Measurements from ENCODE around the gene HBS1L. TPM values are rescaled to one million over a fixed set of nuclear protein-coding genes. Genes with fewer than 3 reads are reported as not detected.
A peak's percentile ranks its signal among the peaks of the same experiment; 100 is the strongest.

Gene HBS1L
- polyA plus RNA-seq, 3 donors = 16.0 to 48.9 (median 36.3) TPM

- H3K4me1 ChIP-seq (ENCODE audit: control insufficient read depth in 1 of 2, insufficient read depth in 2 of 2, low read length in 2 of 2) = peaks cover 0 to under 1% of the 10 kb centered on the region in 2 donors
- no peak overlapping the region for H3K9ac ChIP-seq (ENCODE audit: insufficient read depth, low read length, poor library complexity, severe bottlenecking)
- Mint-ChIP-seq H3K27ac (peak overlapping the region in 2 of 7 donors; percentile 27 to 32), H3K36me3 (peaks cover 52 to 69% of the 10 kb centered on the region in 2 donors), H3K9me3 (no peaks in the 10 kb centered on the region), H3K4me3 (no peak overlapping the region), H3K4me1 (peaks cover 2% of the 10 kb centered on the region), H3K27me3 (ENCODE audit: low read depth in 3 of 3) (no peaks in the 10 kb centered on the region)
- no peak overlapping the region for H3K4me2 ChIP-seq (replicated peaks; ENCODE audit: extremely low read depth, low read length, poor library complexity, severe bottlenecking)
- no peaks in the 10 kb centered on the region for H3K27me3 ChIP-seq (ENCODE audit: control insufficient read depth in 2 of 2, insufficient read depth in 2 of 2, low read length in 2 of 2)
- WGBS (ENCODE audit: insufficient coverage) = no CpG with 5 or more reads among the region's 2 CpGs
- no peak overlapping the region for H3K4me3 ChIP-seq (replicated peaks in 1 of 3; ENCODE audit: low read depth in 2 of 3, low read length in 3 of 3)
- no peak overlapping the region for H3K27ac ChIP-seq (ENCODE audit: low read depth in 1 of 2, low read length in 2 of 2)
- H4K20me1 ChIP-seq (ENCODE audit: insufficient read depth, low read length) = peaks cover 18% of the 10 kb centered on the region
- H3K79me2 ChIP-seq (ENCODE audit: insufficient read depth, low read length) = peaks cover 34% of the 10 kb centered on the region
- no peak for TF ChIP-seq CTCF (IDR thresholded peaks at IDR 0.05)
- no peaks in the 10 kb centered on the region for H3K9me3 ChIP-seq (replicated peaks in 1 of 2; ENCODE audit: control insufficient read depth in 1 of 2, insufficient read depth in 1 of 2, low read length in 2 of 2)
- no peak for DNase-seq
- peaks cover 48 to 80% of the 10 kb centered on the region in 2 donors for H3K36me3 ChIP-seq (replicated peaks in 1 of 2; ENCODE audit: control insufficient read depth in 1 of 2, insufficient read depth in 2 of 2, low read length in 2 of 2)
- intact Hi-C loops (cut with micrococcal nuclease) = no loop called here
- H2AFZ ChIP-seq (ENCODE audit: insufficient read depth, low read depth, low read length, poor library complexity, severe bottlenecking) = no peak overlapping the region
These were observed 16.3 kb downstream of the HBS1L start for GRCh38 chr6:135038335-135038734.

GRCh38 chr6:135037541-135037940 is 17.1 kb downstream of the HBS1L start:
- H3K27ac Mint-ChIP-seq = no peak overlapping the region

More at GRCh38 chr6:135037541-135037940, 17.1 kb downstream of the HBS1L start:
- H3K36me3 ChIP-seq (replicated peaks in 1 of 2; ENCODE audit: control insufficient read depth in 1 of 2, insufficient read depth in 2 of 2, low read length in 2 of 2) = peaks cover 52 to 86% of the 10 kb centered on the region in 2 donors
- no peak overlapping the region for H3K4me2 ChIP-seq (replicated peaks; ENCODE audit: extremely low read depth, low read length, poor library complexity, severe bottlenecking)
- Mint-ChIP-seq H3K9me3 (no peaks in the 10 kb centered on the region), H3K27me3 (ENCODE audit: low read depth in 3 of 3) (no peaks in the 10 kb centered on the region), H3K4me3 (no peak overlapping the region), H3K36me3 (peaks cover 57 to 74% of the 10 kb centered on the region in 2 donors), H3K4me1 (no peaks in the 10 kb centered on the region)
- H4K20me1 ChIP-seq (ENCODE audit: insufficient read depth, low read length) = peaks cover 11% of the 10 kb centered on the region
- intact Hi-C loops (cut with micrococcal nuclease) = no loop called here
- TF ChIP-seq CTCF (IDR thresholded peaks at IDR 0.05) = no peak
- WGBS (ENCODE audit: insufficient coverage) = 100% methylated on average over 1 of the region's 4 CpGs
- no peaks in the 10 kb centered on the region for H3K4me1 ChIP-seq (ENCODE audit: control insufficient read depth in 1 of 2, insufficient read depth in 2 of 2, low read length in 2 of 2)
- no peaks in the 10 kb centered on the region for H3K9me3 ChIP-seq (replicated peaks in 1 of 2; ENCODE audit: control insufficient read depth in 1 of 2, insufficient read depth in 1 of 2, low read length in 2 of 2)
- H3K9ac ChIP-seq (ENCODE audit: insufficient read depth, low read length, poor library complexity, severe bottlenecking) = no peak overlapping the region
- H3K4me3 ChIP-seq (replicated peaks in 1 of 3; ENCODE audit: low read depth in 2 of 3, low read length in 3 of 3) = no peak overlapping the region
- H3K27me3 ChIP-seq (ENCODE audit: control insufficient read depth in 2 of 2, insufficient read depth in 2 of 2, low read length in 2 of 2) = no peaks in the 10 kb centered on the region
- H3K79me2 ChIP-seq (ENCODE audit: insufficient read depth, low read length) = peaks cover 26% of the 10 kb centered on the region
- H3K27ac ChIP-seq (ENCODE audit: low read depth in 1 of 2, low read length in 2 of 2) = no peak overlapping the region
- H2AFZ ChIP-seq (ENCODE audit: insufficient read depth, low read depth, low read length, poor library complexity, severe bottlenecking) = no peak overlapping the region
- DNase-seq = no peak
